Measurements from ENCODE around the gene INPP4A. TPM values are rescaled to one million over a fixed set of nuclear protein-coding genes. Genes with fewer than 3 reads are reported as not detected.

Gene INPP4A
- polyA plus RNA-seq, 1 donor from 2014 or later, result 51.4 TPM

DNA sequence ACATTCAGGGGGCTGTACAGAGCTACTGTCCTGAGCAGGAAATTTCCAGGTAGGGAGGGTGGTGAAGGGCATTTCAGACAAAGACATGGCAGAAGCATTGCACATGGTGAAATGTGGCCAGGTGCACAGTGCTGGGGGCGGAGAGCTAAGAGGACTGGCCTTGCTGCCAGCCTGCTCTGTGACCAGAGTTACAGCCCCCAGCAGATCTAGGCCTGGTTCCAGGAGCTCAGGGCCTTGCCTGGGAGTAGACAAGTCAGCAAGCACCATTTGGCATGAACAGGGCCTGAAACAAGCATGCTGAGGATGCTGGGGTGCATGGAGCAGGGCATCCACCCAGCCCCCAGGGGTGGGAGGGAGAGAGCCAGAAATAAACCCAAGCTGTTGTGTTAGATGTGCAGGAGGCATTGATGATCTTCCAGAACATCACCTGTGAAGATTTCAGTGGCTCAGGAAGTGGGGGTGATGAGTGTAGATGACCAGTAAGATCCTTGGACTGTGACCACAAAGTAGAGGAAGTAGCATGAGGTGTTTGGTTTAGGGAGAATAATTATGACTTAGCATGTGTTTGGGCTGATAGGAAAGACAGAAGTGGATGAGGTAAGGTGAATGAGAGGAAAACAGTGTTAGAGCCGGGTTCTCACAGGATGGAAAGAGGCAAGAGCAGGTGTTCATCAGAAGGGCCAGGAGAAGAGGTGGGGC is 102.6 kb downstream of the INPP4A start:
- Histone ChIP-seq H3K9me3 (ENCODE audit: low read length) (no peaks in the 10 kb centered on the region), H3F3A (ENCODE audit: insufficient read depth, low read length, poor library complexity, severe bottlenecking) (no peaks in the 10 kb centered on the region), H3K4me2 (ENCODE audit: low read length) (no peak overlapping the region), H3K27ac (ENCODE audit: low read length) (no peak overlapping the region), H3K27me3 (ENCODE audit: insufficient read depth, low read depth, low read length) (no peaks in the 10 kb centered on the region), H2AFZ (ENCODE audit: low read depth, low read length) (no peak overlapping the region), H3K9ac (ENCODE audit: low read length) (no peak overlapping the region), H4K20me1 (ENCODE audit: insufficient read depth) (no peaks in the 10 kb centered on the region), H3K79me2 (replicated peaks; ENCODE audit: insufficient read depth, low read length) (no peaks in the 10 kb centered on the region), H3K9me2 (ENCODE audit: insufficient read depth, low read length) (no peaks in the 10 kb centered on the region), H3K4me3 (ENCODE audit: low read length) (no peak overlapping the region), H3K36me3 (ENCODE audit: insufficient read depth, low read length) (peaks cover 5% of the 10 kb centered on the region)
- TF ChIP-seq EZH2 (IDR thresholded peaks at IDR 0.05; ENCODE audit: borderline replicate concordance, insufficient read depth, low read length, poor library complexity, severe bottlenecking), result no peak
- TF ChIP-seq RAD21 (conservative IDR thresholded peaks at IDR 0.05), result no peak
- TF ChIP-seq MXI1 (conservative IDR thresholded peaks at IDR 0.05; ENCODE audit: poor library complexity, severe bottlenecking), result no peak
- no peak for TF ChIP-seq SMC3 (conservative IDR thresholded peaks at IDR 0.05; ENCODE audit: poor library complexity)
- no peak for TF ChIP-seq EP300 (conservative IDR thresholded peaks at IDR 0.05; ENCODE audit: poor library complexity, severe bottlenecking)
- no peak for TF ChIP-seq REST (IDR thresholded peaks at IDR 0.05; ENCODE audit: borderline replicate concordance)
- TF ChIP-seq CTCF (IDR thresholded peaks at IDR 0.05; ENCODE audit: poor library complexity, severe bottlenecking), result no peak
- TF ChIP-seq TAF1 (IDR thresholded peaks at IDR 0.05; ENCODE audit: low read depth), result no peak
- no peak for TF ChIP-seq POLR2AphosphoS5 (IDR thresholded peaks at IDR 0.05)

GRCh38 chr2:98548920-98549818 is 104.5 kb downstream of the INPP4A start:
- no peaks in the 10 kb centered on the region for H3F3A ChIP-seq (ENCODE audit: insufficient read depth, low read length, poor library complexity, severe bottlenecking)
- no peak overlapping the region for H3K4me3 ChIP-seq (ENCODE audit: low read length)
- H2AFZ ChIP-seq (ENCODE audit: low read depth, low read length), result no peak overlapping the region
- no peaks in the 10 kb centered on the region for H3K9me2 ChIP-seq (ENCODE audit: insufficient read depth, low read length)
- H3K4me2 ChIP-seq (ENCODE audit: low read length), result no peak overlapping the region
- H3K27ac ChIP-seq (ENCODE audit: low read length), result no peak overlapping the region
- H3K9ac ChIP-seq (ENCODE audit: low read length), result no peak overlapping the region
- H4K20me1 ChIP-seq (ENCODE audit: insufficient read depth), result no peaks in the 10 kb centered on the region
- H3K9me3 ChIP-seq (ENCODE audit: low read length), result no peaks in the 10 kb centered on the region
- no peaks in the 10 kb centered on the region for H3K27me3 ChIP-seq (ENCODE audit: insufficient read depth, low read depth, low read length)
- H3K79me2 ChIP-seq (replicated peaks; ENCODE audit: insufficient read depth, low read length), result no peaks in the 10 kb centered on the region
- TF ChIP-seq MXI1 (conservative IDR thresholded peaks at IDR 0.05; ENCODE audit: poor library complexity, severe bottlenecking) (no peak), EZH2 (IDR thresholded peaks at IDR 0.05; ENCODE audit: borderline replicate concordance, insufficient read depth, low read length, poor library complexity, severe bottlenecking) (no peak), EP300 (conservative IDR thresholded peaks at IDR 0.05; ENCODE audit: poor library complexity, severe bottlenecking) (no peak), SMC3 (conservative IDR thresholded peaks at IDR 0.05; ENCODE audit: poor library complexity) (no peak), TAF1 (IDR thresholded peaks at IDR 0.05; ENCODE audit: low read depth) (no peak), REST (IDR thresholded peaks at IDR 0.05; ENCODE audit: borderline replicate concordance) (no peak), POLR2AphosphoS5 (IDR thresholded peaks at IDR 0.05) (no peak), RAD21 (conservative IDR thresholded peaks at IDR 0.05) (no peak), CTCF (IDR thresholded peaks at IDR 0.05; ENCODE audit: poor library complexity, severe bottlenecking) (no peak)
- H3K36me3 ChIP-seq (ENCODE audit: insufficient read depth, low read length), result peaks cover 11% of the 10 kb centered on the region
